C4-2B (cell line): ENCODE measurements around the gene IGFBP7.

ENCODE experiments used
- CTCF ChIP-seq: fragments of 450-650 bp; conservative IDR thresholded peaks from 2 replicates; pipeline ENCODE4 v1.5.1; 2017; ENCODE audit warnings: mild to moderate bottlenecking
- ZFX ChIP-seq: fragments of 450-650 bp; IDR thresholded peaks from 2 replicates; pipeline ENCODE4 v1.6.1; 2017

- TF ChIP-seq CTCF: no peak
- TF ChIP-seq ZFX: no peak
These were observed 48.6 kb upstream of the IGFBP7 start for GRCh38 chr4:57158762-57159161.
